ENCODE data around the gene HNF1A. TPM values are rescaled to one million over a fixed set of nuclear protein-coding genes. Genes with fewer than 3 reads are reported as not detected.

The HNF1A gene
- total RNA-seq, 1 experiment from 2014 or later = not detected

DNA sequence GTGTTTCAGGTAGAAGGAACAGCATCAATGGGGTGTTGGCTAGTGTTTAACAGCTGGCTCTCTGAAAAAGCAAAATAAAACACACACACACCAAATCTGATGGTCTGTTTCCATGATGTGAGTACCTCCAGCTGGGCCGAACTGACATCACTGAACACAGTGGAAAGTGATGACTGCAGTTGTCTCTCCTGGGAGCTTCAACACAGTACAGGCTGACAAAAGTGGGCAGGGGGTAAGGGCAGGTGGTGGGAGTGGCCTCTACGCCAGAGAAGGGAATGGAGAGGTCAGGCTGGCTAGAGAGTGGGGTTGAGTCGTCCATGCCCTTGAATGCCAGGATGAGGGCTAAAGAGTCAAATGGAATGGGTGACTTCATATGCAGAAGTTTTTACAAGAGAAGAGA is 8.0 kb upstream of the HNF1A start:
- intact Hi-C loops (cut with micrococcal nuclease) = loop anchor here (2.0 to 10.0 kb wide), 3 partner anchors 256 to 643 kb away; partner anchors contain the start of genes COX6A1 and PLA2G1B
- no peaks in the 10 kb centered on the region for H3K36me3 Mint-ChIP-seq (ENCODE audit: insufficient read depth, unreplicated experiment)
- H3K9me3 Mint-ChIP-seq (ENCODE audit: unreplicated experiment) = no peaks in the 10 kb centered on the region
- no peak overlapping the region for H3K27ac Mint-ChIP-seq (ENCODE audit: low read depth, unreplicated experiment)
- no TSS peak for BruUV-seq (replicated peaks)
- TF ChIP-seq, protein P1, sequence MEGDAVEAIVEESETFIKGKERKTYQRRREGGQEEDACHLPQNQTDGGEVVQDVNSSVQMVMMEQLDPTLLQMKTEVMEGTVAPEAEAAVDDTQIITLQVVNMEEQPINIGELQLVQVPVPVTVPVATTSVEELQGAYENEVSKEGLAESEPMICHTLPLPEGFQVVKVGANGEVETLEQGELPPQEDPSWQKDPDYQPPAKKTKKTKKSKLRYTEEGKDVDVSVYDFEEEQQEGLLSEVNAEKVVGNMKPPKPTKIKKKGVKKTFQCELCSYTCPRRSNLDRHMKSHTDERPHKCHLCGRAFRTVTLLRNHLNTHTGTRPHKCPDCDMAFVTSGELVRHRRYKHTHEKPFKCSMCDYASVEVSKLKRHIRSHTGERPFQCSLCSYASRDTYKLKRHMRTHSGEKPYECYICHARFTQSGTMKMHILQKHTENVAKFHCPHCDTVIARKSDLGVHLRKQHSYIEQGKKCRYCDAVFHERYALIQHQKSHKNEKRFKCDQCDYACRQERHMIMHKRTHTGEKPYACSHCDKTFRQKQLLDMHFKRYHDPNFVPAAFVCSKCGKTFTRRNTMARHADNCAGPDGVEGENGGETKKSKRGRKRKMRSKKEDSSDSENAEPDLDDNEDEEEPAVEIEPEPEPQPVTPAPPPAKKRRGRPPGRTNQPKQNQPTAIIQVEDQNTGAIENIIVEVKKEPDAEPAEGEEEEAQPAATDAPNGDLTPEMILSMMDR (IDR thresholded peaks at IDR 0.05; ENCODE audit: unreplicated experiment) = no peak
- H3K4me1 Mint-ChIP-seq (ENCODE audit: insufficient read depth, unreplicated experiment) = peaks cover 8% of the 10 kb centered on the region
- H3K27me3 Mint-ChIP-seq (ENCODE audit: insufficient read depth, unreplicated experiment) = no peaks in the 10 kb centered on the region
- ChIA-PET CTCF (interaction anchor here (0.6 to 4.0 kb wide), 10 partner anchors 26 to 388 kb away, joined by 3 to 75 read pairs (median 6); no protein-coding TSS in a partner anchor), POLR2A (no interaction called here)
- no peak for DNase-seq (ENCODE audit: unreplicated experiment)
- H3K4me3 Mint-ChIP-seq (ENCODE audit: unreplicated experiment) = no peak overlapping the region

DNA sequence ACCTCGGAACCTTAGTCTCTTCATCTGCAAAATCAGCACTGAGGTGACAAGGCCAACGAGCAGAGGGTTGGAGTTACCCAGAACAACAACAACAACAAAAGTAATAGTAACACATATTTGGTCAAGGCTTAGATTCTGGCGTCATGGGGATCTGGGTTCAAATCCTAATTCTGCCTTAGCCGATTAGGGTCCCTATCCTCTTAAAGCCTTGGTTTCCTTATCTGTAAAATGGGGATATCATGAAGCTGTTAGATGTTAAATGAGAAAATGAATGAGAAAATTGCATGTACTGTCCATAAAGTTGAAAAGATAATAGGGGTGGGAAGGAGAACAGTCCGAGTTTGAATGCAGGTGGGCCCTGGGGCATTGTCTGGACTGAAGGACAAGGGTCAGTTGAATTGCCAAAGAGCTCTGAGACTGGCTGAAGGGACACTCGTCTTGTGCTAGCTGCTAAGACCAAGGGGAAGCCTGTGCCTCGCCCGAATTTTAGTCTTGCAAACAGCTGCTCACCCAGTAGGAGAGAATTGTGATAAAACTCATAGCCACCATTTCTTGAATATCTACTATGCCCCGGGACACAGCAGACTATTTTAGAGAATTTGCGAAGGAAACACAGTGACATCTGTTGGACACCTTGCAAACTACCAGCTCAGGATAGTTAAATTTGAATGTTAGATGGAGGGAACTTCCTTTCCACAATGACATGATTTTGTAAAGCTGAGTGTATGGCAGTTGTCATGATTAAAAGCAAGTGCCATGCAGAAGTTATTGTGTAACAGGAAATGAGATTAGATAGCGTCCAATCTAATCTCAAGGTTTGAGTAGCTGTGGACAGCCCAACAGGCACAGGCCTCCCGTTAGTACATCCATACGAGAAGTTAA is 6.8 kb upstream of the HNF1A start:
- intact Hi-C loops (cut with micrococcal nuclease) = loop anchor here (1.0 to 10.0 kb wide), 7 partner anchors 114 to 644 kb away; partner anchors contain the start of genes COX6A1, MLEC and PLA2G1B
- Mint-ChIP-seq H3K36me3 (ENCODE audit: insufficient read depth, unreplicated experiment) (no peaks in the 10 kb centered on the region), H3K27me3 (ENCODE audit: insufficient read depth, unreplicated experiment) (no peaks in the 10 kb centered on the region), H3K4me3 (ENCODE audit: unreplicated experiment) (no peak overlapping the region), H3K4me1 (ENCODE audit: insufficient read depth, unreplicated experiment) (peaks cover 8% of the 10 kb centered on the region), H3K27ac (ENCODE audit: low read depth, unreplicated experiment) (no peak overlapping the region), H3K9me3 (ENCODE audit: unreplicated experiment) (no peaks in the 10 kb centered on the region)
- DNase-seq (ENCODE audit: unreplicated experiment) = peak; percentile 69
- no TSS peak for BruUV-seq (replicated peaks)
- ChIA-PET CTCF (interaction anchor here (0.6 to 4.0 kb wide), 71 partner anchors 9 to 645 kb away, joined by 3 to 75 read pairs (median 4); partner anchors contain the start of gene POP5), POLR2A (interaction anchor here (0.7 to 1.3 kb wide), 13 partner anchors 9 to 391 kb away, joined by 3 to 6 read pairs (median 3); partner anchors contain the start of gene SPPL3)
- TF ChIP-seq, protein P1 (IDR thresholded peaks at IDR 0.05; ENCODE audit: unreplicated experiment) = peak; percentile 73

DNA sequence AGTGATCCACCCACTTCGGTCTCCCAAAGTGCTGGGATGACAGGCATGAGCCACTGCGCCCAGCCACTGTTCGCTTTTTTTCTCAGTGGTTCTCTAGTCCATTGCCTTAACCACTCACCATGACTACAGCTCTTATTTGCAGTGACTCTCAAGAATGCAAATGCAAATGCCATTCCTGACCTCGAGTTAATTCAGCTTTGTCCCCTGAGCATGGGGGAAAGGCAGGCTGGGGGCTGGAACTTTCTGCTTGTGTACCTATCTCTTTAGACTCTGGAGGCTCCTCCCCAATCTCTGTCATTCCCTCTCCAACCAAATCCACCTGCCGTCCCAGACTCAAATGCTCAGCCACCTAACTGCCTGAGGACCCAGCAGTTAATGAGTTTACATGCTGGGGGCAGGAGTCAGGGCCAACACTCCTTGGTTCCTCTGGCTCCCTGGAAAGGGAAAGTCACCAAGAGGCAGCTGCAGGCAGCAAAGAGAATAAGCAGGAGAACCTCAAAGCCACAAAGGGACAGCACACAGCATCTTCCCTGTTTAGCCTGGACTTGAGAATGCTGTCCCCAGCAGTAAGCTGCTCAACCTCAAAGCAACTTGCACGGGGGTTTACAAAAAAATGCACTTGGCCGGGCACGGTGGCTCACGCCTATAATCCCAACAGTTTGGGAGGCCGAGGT is 5.3 kb upstream of the HNF1A start:
- ChIA-PET POLR2A (no interaction called here), CTCF (interaction anchor here (0.6 to 4.0 kb wide), 29 partner anchors 8 to 391 kb away, joined by 3 to 75 read pairs (median 6); partner anchors contain the start of gene POP5)
- no TSS peak for BruUV-seq (replicated peaks)
- no peak overlapping the region for H3K27ac Mint-ChIP-seq (ENCODE audit: low read depth, unreplicated experiment)
- TF ChIP-seq, protein P1 (IDR thresholded peaks at IDR 0.05; ENCODE audit: unreplicated experiment) = no peak
- peaks cover 8% of the 10 kb centered on the region for H3K4me1 Mint-ChIP-seq (ENCODE audit: insufficient read depth, unreplicated experiment)
- H3K4me3 Mint-ChIP-seq (ENCODE audit: unreplicated experiment) = no peak overlapping the region
- no peaks in the 10 kb centered on the region for H3K9me3 Mint-ChIP-seq (ENCODE audit: unreplicated experiment)
- no peaks in the 10 kb centered on the region for H3K36me3 Mint-ChIP-seq (ENCODE audit: insufficient read depth, unreplicated experiment)
- H3K27me3 Mint-ChIP-seq (ENCODE audit: insufficient read depth, unreplicated experiment) = no peaks in the 10 kb centered on the region
- DNase-seq (ENCODE audit: unreplicated experiment) = no peak
- intact Hi-C loops (cut with micrococcal nuclease) = loop anchor here (5.0 to 10.0 kb wide), 2 partner anchors 538 to 646 kb away; partner anchors contain the start of genes COX6A1 and PLA2G1B

Data from MCF 10A (cell line).